Endodermal cell (in vitro differentiated cells): ENCODE results near the gene C4B. TPM values are rescaled to one million over a fixed set of nuclear protein-coding genes. Genes with fewer than 3 reads are reported as not detected.

Experiments
- DNase-seq: peaks from one replicate; pipeline ENCODE4 v3.0.0-alpha.2; 2017
- H3K27ac ChIP-seq: 2 replicates; pipeline ENCODE4 v1.5.1; 2013; ENCODE audit warnings: mild to moderate bottlenecking, low read depth, low read length, moderate library complexity
- H3K27me3 ChIP-seq: 2 replicates; pipeline ENCODE4 v1.6.1; 2013; ENCODE audit warnings: mild to moderate bottlenecking, low read length, moderate library complexity; ENCODE audit not compliant: insufficient read depth, control insufficient read depth, poor library complexity, severe bottlenecking
- H3K36me3 ChIP-seq: 2 replicates; pipeline ENCODE4 v1.7.0; 2013; ENCODE audit warnings: mild to moderate bottlenecking, low read length, moderate library complexity; ENCODE audit not compliant: control insufficient read depth, insufficient read depth
- H3K4me1 ChIP-seq: one replicate; pipeline ENCODE4 v1.7.0; 2013; ENCODE audit warnings: low read length; ENCODE audit not compliant: control insufficient read depth, insufficient read depth
- H3K4me3 ChIP-seq: 2 replicates; pipeline ENCODE4 v1.5.1; 2013; ENCODE audit warnings: mild to moderate bottlenecking, low read length, moderate library complexity
- H3K9ac ChIP-seq: 2 replicates; pipeline ENCODE4 v1.6.1; 2013; ENCODE audit warnings: mild to moderate bottlenecking, low read length, moderate library complexity; ENCODE audit not compliant: poor library complexity, severe bottlenecking; ENCODE audit errors: extremely low read depth
- H3K9me3 ChIP-seq: 2 replicates; pipeline ENCODE4 v1.6.1; 2013; ENCODE audit warnings: mild to moderate bottlenecking, low read length, moderate library complexity; ENCODE audit not compliant: control insufficient read depth
- H3K27ac Mint-ChIP-seq: 2 replicates; pipeline ENCODE4 v1.8.0; 2020; ENCODE audit warnings: mixed read lengths
- H3K27me3 Mint-ChIP-seq: 2 replicates; pipeline ENCODE4 v1.8.0; 2021; ENCODE audit warnings: mild to moderate bottlenecking, mixed read lengths; ENCODE audit not compliant: insufficient read depth
- H3K36me3 Mint-ChIP-seq: 2 replicates; pipeline ENCODE4 v1.8.0; 2020; ENCODE audit warnings: low read depth, mixed read lengths
- H3K4me1 Mint-ChIP-seq: 2 replicates; pipeline ENCODE4 v1.8.0; 2020; ENCODE audit warnings: mixed read lengths
- H3K4me3 Mint-ChIP-seq: 2 replicates; pipeline ENCODE4 v1.8.0; 2020; ENCODE audit warnings: mild to moderate bottlenecking, moderate library complexity, mixed read lengths
- H3K9me3 Mint-ChIP-seq: 2 replicates; pipeline ENCODE4 v1.8.0; 2020; ENCODE audit warnings: mild to moderate bottlenecking, mixed read lengths
- CTCF ChIP-seq: fragments of 200-600 bp; sonication (generic); conservative IDR thresholded peaks from 2 replicates; pipeline ENCODE4 v1.5.0; 2021; ENCODE audit warnings: antibody characterized with exemption, mild to moderate bottlenecking
- WGBS, 2 experiments: methylation state at CpG; one replicate each; pipeline versions ENCODE4 v1.1.5 to v1.1.7; 2013; ENCODE audit warnings: missing lambda C conversion rate in 2 of 2, mixed read lengths in 1 of 2; ENCODE audit not compliant: insufficient coverage in 1 of 2, insufficient read length in 1 of 2; 5-methylcytosine and 5-hydroxymethylcytosine counted together
- total RNA-seq, 2 donors: library from RNA; stranded (reverse); fragmentation: NEBNext Ultra II Directional in 1 of 2; extraction: Animal tissue kit (Norgen Biotek cat#: 25700) in 1 of 2; gene quantifications; 2 replicates in 1 of 2; 3 replicates in 1 of 2; pipeline ENCODE4 v1.2.1, GENCODE V29; 2021

The C4B gene
- total RNA-seq, 2 donors from 2014 or later: 3.7 to 5.5 TPM

GRCh38 chr6:31966997-31967925 lies 47.3 kb upstream of the C4B start:
- Mint-ChIP-seq H3K27ac (no peak overlapping the region), H3K9me3 (no peaks in the 10 kb centered on the region), H3K36me3 (peaks cover 67% of the 10 kb centered on the region), H3K4me3 (no peak overlapping the region), H3K27me3 (no peaks in the 10 kb centered on the region), H3K4me1 (peaks cover 2% of the 10 kb centered on the region)
- WGBS, 2 experiments: 93 to 100% methylated on average over 5 to 10 of the region's 10 CpGs
- no peak overlapping the region for H3K4me3 ChIP-seq
- peaks cover 8% of the 10 kb centered on the region for H3K4me1 ChIP-seq
- DNase-seq: no peak
- H3K9me3 ChIP-seq: no peaks in the 10 kb centered on the region
- peaks cover 53% of the 10 kb centered on the region for H3K36me3 ChIP-seq
- H3K27me3 ChIP-seq: no peaks in the 10 kb centered on the region
- H3K9ac ChIP-seq: no peak overlapping the region
- no peak for TF ChIP-seq CTCF
- no peak overlapping the region for H3K27ac ChIP-seq

GRCh38 chr6:31967926-31968320 lies 46.7 kb upstream of the C4B start:
- no peak overlapping the region for H3K9ac ChIP-seq
- H3K27ac ChIP-seq: no peak overlapping the region
- H3K9me3 ChIP-seq: no peaks in the 10 kb centered on the region
- no peaks in the 10 kb centered on the region for H3K27me3 ChIP-seq
- Mint-ChIP-seq H3K36me3 (peaks cover 60% of the 10 kb centered on the region), H3K9me3 (no peaks in the 10 kb centered on the region), H3K27ac (no peak overlapping the region), H3K27me3 (no peaks in the 10 kb centered on the region), H3K4me1 (peaks cover 6% of the 10 kb centered on the region), H3K4me3 (no peak overlapping the region)
- no peak for TF ChIP-seq CTCF
- H3K4me3 ChIP-seq: no peak overlapping the region
- 93% methylated on average over 3 of the region's 3 CpGs; no CpG with 5 or more reads in 1 of the 2 experiments for WGBS, 2 experiments
- DNase-seq: no peak
- peaks cover 47% of the 10 kb centered on the region for H3K36me3 ChIP-seq
- peaks cover 8% of the 10 kb centered on the region for H3K4me1 ChIP-seq

- WGBS, 2 experiments: 95% methylated on average over 10 to 11 of the region's 11 CpGs
- Mint-ChIP-seq H3K27ac (no peak overlapping the region), H3K36me3 (peaks cover 59% of the 10 kb centered on the region), H3K4me1 (peaks cover 9% of the 10 kb centered on the region), H3K9me3 (no peaks in the 10 kb centered on the region), H3K27me3 (no peaks in the 10 kb centered on the region), H3K4me3 (no peak overlapping the region)
- DNase-seq: no peak
- Histone ChIP-seq H3K27ac (no peak overlapping the region), H3K4me1 (peaks cover 8% of the 10 kb centered on the region), H3K36me3 (peaks cover 44% of the 10 kb centered on the region), H3K9me3 (no peaks in the 10 kb centered on the region), H3K27me3 (no peaks in the 10 kb centered on the region), H3K4me3 (no peak overlapping the region), H3K9ac (no peak overlapping the region)
- TF ChIP-seq CTCF: no peak
Observed at GRCh38 chr6:31968326-31968725, 46.3 kb upstream of the C4B start.
